GM19438 (cell line): ENCODE measurements around the gene TGFB3.
"Not testable (repeated sequence)": the region's sequence is repeated elsewhere in the genome, so short reads cannot be mapped to it uniquely, and the experiment has no call there.

Experiments used
- ATAC-seq: cut with Tn5 transposase; IDR thresholded peaks from one replicate; pipeline ENCODE4 v1.9.1; 2021; ENCODE audit warnings: low read depth; ENCODE audit not compliant: unreplicated experiment

Gene TGFB3

DNA sequence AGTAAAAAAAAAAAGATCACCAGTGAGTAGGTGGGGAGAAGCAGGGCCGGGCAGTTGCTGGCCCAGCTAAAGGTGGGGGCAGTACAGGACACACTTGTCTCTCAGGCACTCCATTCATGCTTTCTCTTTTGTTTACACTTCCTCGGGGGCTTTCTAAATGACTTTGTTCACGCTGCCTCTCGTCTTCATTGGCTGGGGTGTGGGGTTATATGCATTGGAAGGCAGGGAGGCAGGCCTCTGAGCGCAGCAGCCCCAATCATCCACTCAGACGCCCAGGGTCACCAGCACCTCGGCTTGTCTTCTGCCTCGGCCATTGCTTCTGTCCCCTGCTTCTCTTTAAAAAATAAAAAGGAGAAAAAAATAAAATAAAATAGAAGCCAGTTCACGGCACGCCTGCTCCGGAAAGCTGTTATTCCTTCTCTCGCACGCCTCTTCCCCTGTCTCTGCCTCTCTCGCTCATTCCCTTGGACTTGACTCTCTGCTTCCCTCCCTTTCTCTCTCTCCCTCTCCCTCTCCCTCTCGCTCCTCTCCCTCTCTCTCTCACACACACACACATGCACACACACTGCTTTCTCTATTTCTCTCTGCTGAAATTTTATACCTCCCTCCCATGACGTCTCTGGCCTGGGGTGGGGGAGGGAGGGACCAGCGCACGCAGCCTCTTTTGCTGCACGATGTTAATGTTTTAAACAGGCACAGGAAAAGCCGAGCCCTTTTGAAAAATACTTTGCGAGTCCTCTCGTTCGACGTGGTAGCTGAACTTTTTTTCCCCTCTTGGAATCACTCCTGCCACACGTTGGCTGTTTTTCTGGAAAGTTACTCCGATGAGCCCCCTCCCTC is at the start of gene TGFB3:
Gene TGFB3, minus strand, starts transcription at position 570 of the 840 bp plus-strand sequence. CDS start 1,102 bp downstream, outside the sequence.
- peak; percentile 32 for ATAC-seq

DNA sequence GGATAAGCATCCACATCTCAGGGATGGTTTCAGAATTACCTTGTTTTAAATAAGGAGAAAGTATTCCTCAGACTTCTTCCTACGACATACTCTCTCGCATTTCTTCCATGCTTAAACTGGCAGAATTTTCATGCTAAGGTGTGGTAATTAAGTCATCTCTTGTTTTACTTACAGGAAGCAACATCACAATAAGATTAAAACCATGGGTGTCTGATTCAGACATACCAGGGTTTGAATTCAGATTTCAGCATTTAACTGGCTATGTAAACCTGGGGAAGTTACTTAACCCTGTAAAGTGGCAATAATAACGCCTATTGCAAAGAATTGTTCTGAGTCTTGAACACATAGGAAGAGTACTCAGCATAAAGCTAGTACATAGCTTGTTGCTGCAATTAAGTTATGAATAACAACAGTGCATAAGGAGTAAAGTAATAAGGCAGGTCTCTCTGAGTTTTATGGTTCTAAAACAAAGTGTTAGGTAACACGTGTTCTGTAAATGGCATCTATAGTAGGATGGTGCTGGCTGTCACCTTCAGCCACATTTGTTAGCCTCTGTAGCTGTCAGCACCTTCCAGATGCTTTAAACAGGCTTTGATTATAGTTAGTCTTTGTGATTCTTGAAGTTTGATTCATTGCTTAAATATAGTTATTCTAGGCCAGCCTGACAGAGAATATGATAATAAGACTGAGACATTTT is 42.6 kb upstream of the TGFB3 start:
- no peak for ATAC-seq

DNA sequence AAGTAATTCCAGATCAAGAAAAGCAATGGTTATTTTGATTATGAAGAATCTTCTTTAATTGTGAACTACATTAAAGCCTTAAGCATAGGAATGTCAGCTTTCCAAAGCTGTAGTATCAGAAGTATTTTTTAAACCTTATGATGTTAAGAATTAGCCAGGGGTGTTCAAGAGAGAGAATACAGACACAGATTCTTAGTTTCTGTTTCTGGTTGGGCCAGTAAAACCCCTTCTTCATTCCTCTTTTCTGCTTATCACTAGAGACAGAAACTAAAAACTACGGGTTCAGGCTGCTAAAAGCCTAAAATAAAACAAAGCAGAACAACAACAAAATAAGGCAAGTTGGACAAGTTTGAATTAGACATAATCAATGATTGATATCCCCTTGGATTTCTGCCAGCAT is 42.0 kb upstream of the TGFB3 start:
- no peak for ATAC-seq

DNA sequence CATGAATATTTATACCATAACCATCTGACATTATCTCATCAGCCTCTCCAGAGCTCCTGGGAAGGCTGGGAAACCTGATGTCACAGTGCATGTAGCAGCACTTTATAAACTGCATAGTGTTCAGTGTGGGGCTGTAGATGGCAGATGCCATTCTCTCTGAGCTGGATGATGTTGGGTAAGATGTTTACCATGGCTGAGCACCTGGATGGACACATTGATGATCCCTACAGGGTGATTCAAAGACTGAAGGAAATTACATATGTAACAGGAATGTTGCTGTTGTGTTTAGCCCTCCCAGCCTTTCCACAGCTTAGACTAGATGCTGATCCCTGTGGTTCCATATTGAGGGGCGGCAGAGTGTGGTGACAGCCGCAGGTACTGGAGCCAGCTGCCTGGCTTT is 41.2 kb upstream of the TGFB3 start:
- ATAC-seq = no peak

DNA sequence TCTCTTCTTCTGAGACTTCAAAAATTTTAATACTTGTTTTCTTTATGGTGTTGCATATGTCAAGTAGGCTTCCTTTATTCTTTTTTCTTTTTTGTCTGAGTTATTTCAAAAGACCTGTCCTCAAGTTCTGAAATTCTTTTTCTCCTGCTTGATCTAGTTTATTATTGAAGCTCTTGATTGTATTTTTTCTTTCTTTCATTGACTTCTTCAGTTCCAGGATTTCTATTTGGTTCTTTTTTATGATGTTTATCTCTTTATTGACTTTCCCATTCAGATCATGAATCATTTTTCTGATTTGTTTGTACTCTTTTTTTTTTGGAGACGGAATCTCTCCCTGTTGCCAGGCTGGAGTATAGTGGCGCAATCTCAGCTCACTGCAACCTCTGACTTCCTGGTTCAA is 37.9 kb upstream of the TGFB3 start:
- no peak for ATAC-seq

DNA sequence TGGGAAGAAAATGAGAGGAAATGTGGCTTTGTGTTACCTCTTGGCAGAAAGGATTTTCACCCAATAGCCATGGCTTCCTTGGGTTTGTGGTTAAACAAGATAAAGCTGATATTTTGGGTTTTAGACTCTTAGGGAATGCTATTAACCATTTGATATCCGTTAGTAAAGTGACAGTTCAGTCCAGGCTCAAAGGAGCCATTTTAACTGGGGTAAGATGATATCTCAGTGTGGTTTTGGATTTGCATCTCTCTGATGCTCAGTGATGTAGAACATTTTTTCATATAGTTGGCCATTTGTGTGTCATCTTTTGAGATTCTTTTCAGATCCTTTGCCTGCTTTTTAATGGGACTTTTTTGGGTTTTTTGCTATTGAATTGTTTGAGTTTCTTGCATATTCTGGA is 33.9 kb upstream of the TGFB3 start:
- no peak for ATAC-seq

DNA sequence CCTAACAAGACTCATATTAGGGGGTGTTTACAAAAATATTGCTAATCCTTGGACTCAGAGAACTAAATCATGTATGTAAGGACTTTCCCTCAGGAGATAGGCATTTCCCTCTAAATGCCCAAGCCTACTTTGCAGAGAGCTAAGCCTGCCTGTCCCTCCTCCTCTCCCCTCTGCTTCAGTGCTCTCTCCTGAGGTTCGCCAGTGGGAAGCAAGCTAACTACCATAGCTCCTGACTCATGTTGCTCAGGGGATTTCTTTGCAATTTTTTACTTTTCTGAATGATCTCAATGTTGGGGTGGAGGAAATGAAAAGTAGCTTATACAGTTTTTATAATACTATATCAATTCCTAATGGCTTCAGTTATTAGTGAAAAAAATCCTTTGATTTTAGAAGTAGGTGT is 33.4 kb upstream of the TGFB3 start:
- ATAC-seq = no peak

DNA sequence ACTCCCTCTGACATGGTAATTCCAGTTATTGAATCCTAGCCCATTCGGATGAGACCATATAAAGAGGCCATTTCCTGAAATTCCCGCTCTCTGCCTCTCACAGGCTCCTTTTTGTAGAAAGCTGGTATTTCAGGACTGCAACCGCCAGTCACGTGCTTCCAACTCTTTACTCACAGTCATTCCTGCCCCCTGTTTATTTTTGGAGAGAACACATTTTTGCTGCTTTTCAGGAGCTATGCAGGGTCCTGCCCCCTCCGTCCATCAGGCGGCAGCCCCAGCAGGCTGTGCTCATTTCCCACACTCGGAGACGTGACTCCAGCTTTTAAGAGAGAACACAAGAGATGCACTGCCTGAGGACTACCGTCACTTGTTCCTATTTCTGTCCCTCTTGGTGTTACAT is 30.6 kb upstream of the TGFB3 start:
- no peak for ATAC-seq

DNA sequence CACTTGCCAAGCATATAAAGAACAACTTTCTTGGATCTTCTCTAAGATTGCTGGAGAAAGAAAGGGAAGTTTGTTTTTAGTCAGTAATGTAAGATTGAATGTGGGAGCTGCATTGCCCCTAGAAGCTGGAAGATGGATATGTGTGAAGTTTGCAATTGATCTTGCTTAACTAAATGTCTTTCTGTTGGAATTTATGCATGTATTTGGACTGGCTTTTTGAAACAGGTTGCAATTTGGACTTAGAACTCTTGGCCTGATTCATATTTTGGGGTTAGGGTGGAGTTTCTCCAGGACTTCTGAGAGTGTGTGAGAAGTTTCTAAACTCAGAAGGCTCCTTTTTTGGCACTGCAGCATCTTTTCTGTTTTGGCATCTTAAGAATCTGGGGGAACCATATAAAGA is 30.1 kb upstream of the TGFB3 start:
- ATAC-seq = no peak

DNA sequence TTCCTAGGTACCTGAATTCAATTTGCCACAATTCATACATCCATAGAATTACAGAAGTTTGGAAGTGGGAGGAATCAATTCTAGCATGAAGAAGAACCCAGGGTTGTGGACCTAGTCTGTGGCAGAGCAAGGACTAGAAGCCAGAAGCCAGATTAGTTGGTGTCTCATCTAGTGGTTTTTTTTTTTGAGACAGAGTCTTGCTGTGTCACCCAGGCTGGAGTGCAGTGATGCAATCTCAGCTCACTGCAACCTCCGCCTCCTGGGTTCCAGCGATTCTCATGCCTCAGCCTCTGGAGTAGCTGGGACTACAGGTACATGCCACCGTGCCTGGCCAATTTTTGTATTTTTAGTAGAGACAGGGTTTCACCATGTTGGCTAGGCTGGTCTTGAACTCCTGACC is 27.8 kb upstream of the TGFB3 start:
- not testable (repeated sequence) for ATAC-seq

DNA sequence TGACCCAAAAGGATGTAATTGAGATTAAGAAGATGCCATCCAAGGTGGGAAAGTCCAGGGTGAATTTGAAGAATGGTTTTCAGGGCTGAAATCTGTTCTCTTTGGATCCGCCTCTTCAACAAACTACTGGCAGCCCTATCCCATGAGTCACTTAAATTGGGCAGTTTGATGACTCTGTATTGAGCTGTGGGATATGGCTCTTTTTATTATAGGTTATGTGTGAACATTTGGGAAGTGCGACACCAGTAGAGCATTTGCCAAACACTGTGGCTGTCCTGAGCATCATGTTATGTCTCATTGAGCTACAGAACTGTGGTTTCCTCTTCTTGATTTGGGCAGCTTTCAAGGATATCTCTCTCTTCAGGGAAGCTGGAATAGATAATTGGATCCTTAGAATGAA is 26.1 kb upstream of the TGFB3 start:
- no peak for ATAC-seq

DNA sequence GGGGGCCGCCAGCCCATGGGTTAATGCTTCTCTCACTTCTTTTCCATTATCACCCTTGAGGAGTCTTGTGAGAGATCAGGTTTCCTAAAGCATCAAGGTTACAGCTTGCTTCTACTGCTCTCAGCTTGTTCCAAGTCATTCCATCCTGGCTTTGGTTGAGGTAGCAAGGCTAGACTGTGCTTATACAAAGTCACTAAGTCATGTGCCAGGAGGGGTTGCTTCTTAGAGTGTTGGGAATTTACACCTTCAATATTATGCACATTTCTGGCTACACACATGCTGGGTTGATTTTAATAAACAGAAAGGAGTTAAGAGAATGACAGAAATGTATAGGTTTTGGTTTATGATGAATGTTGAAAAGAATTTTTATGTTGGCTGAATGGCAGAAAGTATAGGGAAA is 25.6 kb upstream of the TGFB3 start:
- ATAC-seq = no peak

DNA sequence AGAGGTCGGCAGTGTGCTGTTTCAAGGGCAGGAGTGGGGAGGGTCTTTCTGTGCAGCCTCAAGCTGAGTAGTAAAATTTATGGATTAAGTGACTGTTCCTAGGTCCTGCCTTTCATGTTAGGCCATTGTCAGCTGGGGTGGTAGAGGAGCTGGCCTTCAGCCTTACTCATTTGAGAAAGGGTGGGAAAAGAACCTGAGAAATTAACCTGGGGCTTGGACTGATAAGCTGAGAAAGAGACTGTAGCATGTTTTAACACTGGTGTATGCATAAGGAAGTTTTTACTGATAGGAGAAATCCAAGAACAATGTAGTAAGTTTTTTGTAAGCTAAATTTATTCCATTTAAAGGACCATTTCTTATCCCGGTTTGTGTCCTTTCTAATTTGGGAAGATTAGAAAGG is 24.5 kb upstream of the TGFB3 start:
- no peak for ATAC-seq

DNA sequence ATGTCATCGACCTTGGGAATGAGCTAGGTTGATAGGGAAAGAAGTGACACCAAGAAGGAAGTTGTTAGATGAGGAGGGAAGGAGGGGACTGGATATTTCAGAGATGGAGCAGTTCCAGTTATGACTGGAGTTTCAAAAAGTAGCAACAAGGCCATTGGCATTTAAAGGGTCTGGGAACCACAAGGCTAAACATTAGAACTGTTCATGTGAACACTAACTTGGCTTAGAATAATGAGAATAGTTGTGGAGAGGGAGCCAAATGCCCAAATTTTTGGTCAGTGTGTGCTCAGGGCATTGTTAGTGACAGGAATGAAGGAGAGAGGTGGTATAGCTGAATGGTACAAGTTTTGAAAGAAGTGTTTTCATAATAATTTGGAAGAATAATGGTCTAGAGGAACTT is 20.6 kb upstream of the TGFB3 start:
- no peak for ATAC-seq

DNA sequence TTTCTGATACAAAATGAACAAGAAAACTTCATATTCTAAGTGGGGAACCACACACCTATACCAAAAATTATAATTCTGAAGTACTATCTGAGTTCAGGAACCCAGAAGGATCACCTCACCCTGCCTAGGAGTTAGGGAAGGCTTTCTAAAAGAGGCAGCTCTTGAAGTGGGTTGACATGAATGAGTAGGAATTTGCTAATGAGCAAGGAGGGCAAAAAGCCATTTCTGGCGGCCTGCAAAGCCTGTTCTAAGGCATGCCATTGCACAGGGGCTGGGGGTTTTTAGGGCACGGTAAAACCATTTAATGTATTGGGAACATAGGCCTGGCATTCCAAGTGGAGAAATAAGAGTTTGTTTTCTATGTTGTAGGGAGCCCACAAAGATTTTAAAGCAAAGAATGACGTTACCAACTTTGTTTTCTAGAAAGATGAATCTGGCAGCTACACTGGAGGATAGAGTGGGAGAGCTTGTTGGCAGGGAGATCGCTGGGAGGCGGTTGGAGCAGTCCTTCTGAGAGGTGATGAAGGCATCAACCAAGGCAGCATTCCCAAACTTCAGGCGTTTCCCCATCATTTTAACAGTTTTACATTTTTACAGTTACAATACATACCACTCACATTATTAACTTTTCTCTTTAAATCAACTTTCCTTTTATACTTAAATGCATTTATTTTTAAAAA is 17.9 kb upstream of the TGFB3 start:
- ATAC-seq = no peak

DNA sequence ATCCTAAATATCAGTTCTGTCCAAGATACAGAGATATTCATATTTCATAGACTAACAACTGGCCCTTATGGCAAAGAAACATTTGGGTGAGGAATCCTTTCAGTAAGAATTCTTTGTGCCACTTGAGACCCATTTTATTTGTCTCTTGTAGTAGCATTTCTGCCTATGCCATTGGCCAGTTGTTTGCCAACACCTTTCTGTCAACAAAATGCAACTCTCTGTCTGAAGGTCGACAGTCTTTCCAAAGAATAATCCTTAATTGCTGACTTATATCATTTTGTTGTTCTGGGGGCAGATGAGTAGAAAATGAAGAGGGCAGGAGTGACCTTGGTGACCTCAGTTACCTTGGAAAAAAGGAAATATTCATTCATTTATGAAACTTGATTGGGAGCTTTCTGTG is 14.7 kb upstream of the TGFB3 start:
- no peak for ATAC-seq

DNA sequence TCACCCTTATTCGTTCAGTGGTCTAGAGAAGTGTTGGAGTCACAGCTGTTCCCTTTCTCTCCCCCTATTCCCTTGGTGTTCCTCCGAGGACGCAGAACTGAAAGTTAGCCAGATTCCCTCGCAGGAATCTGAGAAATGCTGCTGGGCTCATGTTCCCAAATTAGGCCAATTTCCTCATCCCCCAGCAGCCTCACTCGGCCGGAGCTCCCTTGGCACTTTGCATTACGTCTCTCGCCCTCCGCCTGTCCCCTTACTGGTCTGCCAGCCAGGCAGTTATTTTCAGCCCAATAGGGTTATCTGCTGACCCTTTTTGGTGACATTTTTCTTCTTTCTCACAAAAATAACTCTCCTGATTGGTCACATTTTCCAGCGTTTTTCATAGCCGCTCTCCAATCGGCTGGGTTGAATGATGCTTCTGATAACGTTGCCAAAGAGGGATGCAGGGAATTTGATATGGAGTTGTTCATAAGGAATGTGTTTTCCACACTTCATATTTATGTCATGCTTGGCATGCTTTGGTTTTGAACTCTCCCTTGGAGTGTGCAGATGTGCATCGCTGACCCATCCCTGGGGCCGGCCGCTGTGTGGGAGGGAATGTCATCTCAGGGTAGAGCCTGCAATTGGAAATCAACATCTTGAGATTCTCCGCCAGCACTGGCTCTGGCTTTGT is 13.7 kb upstream of the TGFB3 start:
- ATAC-seq = no peak

DNA sequence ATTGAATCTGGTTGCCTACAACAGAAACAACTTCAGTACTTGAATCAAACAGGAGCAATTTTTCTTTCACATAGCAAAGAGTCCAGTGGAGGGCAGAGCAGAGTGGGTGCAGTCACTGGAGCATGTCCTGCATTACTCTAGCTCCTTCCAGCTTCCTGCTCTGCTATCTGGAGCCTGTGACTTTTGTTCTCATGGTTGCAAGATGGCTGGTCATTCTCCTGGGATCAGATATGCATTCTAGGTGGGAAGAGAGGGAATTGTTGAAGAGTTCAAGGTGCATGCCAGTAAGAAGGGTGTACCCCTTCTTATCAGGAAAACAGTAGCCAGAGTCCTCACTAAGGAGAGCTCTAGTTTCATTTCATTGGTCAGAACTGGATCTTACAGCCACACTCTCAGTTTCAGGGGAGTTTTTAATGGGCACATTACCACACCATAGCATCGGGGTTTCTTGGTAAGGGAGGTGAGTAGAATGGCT is 11.8 kb upstream of the TGFB3 start:
- ATAC-seq = no peak

DNA sequence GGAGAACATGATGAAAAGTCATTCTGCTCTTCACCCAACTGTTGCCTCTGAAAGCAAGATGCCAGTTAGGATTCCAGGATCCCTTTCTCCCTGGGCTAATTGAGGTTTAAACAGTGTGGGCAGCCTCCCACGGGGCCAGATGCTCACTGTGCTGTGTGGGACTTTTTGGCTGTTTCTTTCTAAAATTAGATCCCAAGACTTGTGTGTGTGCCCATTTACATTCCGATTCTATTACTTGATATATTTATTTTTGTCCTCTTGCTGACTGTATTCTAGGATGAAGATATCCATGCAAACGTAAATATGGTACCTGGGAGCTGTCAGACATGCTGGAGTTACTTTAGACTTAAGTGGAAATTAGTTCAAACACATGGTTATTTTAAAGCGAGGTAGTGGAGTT is 10.0 kb upstream of the TGFB3 start:
- ATAC-seq = no peak

DNA sequence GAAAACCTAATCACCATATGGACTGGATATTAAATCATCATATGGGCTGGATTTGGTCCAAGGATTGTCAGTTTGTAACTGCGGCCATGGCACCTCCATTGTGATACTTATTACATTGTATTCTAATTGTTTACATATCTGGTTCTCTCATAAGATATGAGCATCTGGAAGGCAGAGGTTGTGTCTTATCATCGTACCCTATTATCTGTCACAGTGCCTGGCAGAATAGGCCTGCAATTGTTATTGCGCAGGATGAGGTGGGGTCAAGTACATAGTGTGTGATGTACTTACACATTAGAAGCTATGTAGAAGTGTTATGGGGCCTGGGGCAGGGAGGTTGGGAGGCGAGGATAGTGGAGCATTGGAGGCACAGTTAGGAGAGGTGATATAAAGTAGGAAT is 8.5 kb upstream of the TGFB3 start:
- no peak for ATAC-seq

DNA sequence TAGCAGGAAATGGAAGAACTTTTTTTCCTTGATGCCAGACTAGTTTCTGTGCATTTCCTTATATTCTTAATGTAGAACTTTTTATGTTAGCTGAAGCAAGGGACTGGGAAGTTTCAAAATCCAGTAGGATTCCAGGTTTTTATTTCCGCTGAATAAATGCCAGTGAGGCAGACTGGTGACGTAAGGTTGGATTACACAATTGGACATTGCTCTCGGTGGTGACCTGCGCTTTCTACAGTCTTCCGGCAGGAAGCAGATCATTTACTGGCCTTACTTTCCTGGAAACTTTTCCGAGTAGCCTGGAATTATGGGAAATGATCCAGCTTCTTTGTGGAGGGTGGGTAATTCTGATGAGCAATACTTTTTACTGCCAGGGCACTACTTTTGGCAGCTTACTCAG is 7.3 kb upstream of the TGFB3 start:
- no peak for ATAC-seq
